H1 (cell line): ENCODE measurements around the gene SNX12. TPM values are rescaled to one million over a fixed set of nuclear protein-coding genes. Genes with fewer than 3 reads are reported as not detected.

Experiments
- CTCF ChIA-PET: fragments of 300-600 bp; sonication (Branson Sonifier 250); formaldehyde crosslinking; loops from one replicate; lab custom pipeline; 2021; ENCODE audit not compliant: partially characterized antibody; lab: Charles Lee
- POLR2A ChIA-PET: fragments of 300-600 bp; sonication (Branson Sonifier 250); formaldehyde crosslinking; loops from one replicate; lab custom pipeline; 2021; ENCODE audit warnings: inconsistent platforms; ENCODE audit not compliant: partially characterized antibody; lab: Charles Lee
- DNase-seq, 2 experiments: peaks; one replicate each; pipeline versions ENCODE4 v3.0.0 to v3.0.0-alpha.2; 2010 to 2022; ENCODE audit warnings: low spot score in 2 of 2, low read depth in 1 of 2, mixed read lengths in 1 of 2
- FAIRE-seq: peaks from 2 replicates; lab custom pipeline; 2011; peaks lifted over from hg19 to GRCh38; lab: Jason Lieb, UNC
- H2AFZ ChIP-seq: 2 replicates; pipeline ENCODE4 v1.8.1; 2012; ENCODE audit warnings: low read length, inconsistent platforms
- H2AK5ac ChIP-seq: 2 replicates; pipeline ENCODE4 v1.6.1; 2013; ENCODE audit warnings: low read depth, low read length
- H2BK120ac ChIP-seq: replicated peaks from 2 replicates; pipeline ENCODE3; 2013; ENCODE audit warnings: low read depth, low read length, inconsistent platforms
- H2BK12ac ChIP-seq: 2 replicates; pipeline ENCODE4 v1.6.1; 2013; ENCODE audit warnings: low read depth, low read length
- H2BK15ac ChIP-seq: 2 replicates; pipeline ENCODE4 v1.6.1; 2013; ENCODE audit warnings: low read length
- H2BK20ac ChIP-seq: 2 replicates; pipeline ENCODE4 v1.6.1; 2013; ENCODE audit warnings: low read length
- H2BK5ac ChIP-seq: 2 replicates; pipeline ENCODE4 v1.6.1; 2013; ENCODE audit warnings: low read depth, low read length
- H3K14ac ChIP-seq: 2 replicates; pipeline ENCODE4 v1.6.1; 2013; ENCODE audit warnings: inconsistent platforms; ENCODE audit not compliant: insufficient read length
- H3K18ac ChIP-seq: 2 replicates; pipeline ENCODE4 v1.6.1; 2013; ENCODE audit warnings: low read length; ENCODE audit errors: extremely low read depth
- H3K23ac ChIP-seq: 2 replicates; pipeline ENCODE4 v1.6.1; 2013; ENCODE audit warnings: inconsistent platforms; ENCODE audit not compliant: insufficient read length
- H3K23me2 ChIP-seq: 2 replicates; pipeline ENCODE4 v1.6.1; 2013; ENCODE audit warnings: low read depth, low read length
- H3K27ac ChIP-seq: 2 replicates; pipeline ENCODE4 v1.6.1; 2011; ENCODE audit warnings: low read depth, low read length, inconsistent platforms
- H3K27me3 ChIP-seq, 4 experiments: replicated peaks in 1 of 4; 1 replicate in 1 of 4; 2 replicates in 3 of 4; pipeline versions ENCODE4 v1.6.1 to v1.8.1; 2011 to 2013; ENCODE audit warnings: low read length in 3 of 4, mild to moderate bottlenecking in 3 of 4, inconsistent platforms in 2 of 4, mixed read lengths in 2 of 4, moderate library complexity in 1 of 4; ENCODE audit not compliant: control insufficient read depth in 3 of 4, insufficient read depth in 3 of 4; ENCODE audit errors: extremely low read depth in 1 of 4
- H3K36me3 ChIP-seq, 4 experiments: 2 replicates each; pipeline versions ENCODE4 v1.6.1 to v1.8.1; 2011 to 2013; ENCODE audit warnings: mild to moderate bottlenecking in 4 of 4, low read length in 3 of 4, moderate library complexity in 2 of 4, control low read depth in 1 of 4, inconsistent platforms in 1 of 4; ENCODE audit not compliant: insufficient read depth in 4 of 4, control insufficient read depth in 2 of 4
- H3K4ac ChIP-seq: replicated peaks from 2 replicates; pipeline ENCODE3; 2013; ENCODE audit warnings: low read length, low read depth, mixed read lengths, inconsistent platforms; ENCODE audit not compliant: insufficient read length
- H3K4me1 ChIP-seq, 4 experiments: replicated peaks in 1 of 4; 1 replicate in 1 of 4; 2 replicates in 3 of 4; pipeline versions ENCODE4 v1.6.1 to v1.8.1; 2011 to 2013; ENCODE audit warnings: low read length in 3 of 4, inconsistent platforms in 2 of 4, mixed read lengths in 1 of 4; ENCODE audit not compliant: insufficient read depth in 4 of 4, control insufficient read depth in 3 of 4
- H3K4me2 ChIP-seq, 2 experiments: 2 replicates each; pipeline versions ENCODE4 v1.6.1 to v1.8.1; 2011 to 2013; ENCODE audit warnings: low read depth in 2 of 2, low read length in 2 of 2, control low read depth in 1 of 2, inconsistent platforms in 1 of 2, mild to moderate bottlenecking in 1 of 2; ENCODE audit not compliant: insufficient read depth in 1 of 2
- H3K4me3 ChIP-seq, 4 experiments: fragments of 200-600, 300-600 bp in 1 of 4; sonication (generic), shearing (Covaris generic), sonication (Bioruptor Twin) in 1 of 4; 2 replicates each; pipeline versions ENCODE4 v1.5.1 to v1.8.1; 2011 to 2016; ENCODE audit warnings: low read length in 4 of 4, low read depth in 3 of 4, control low read depth in 2 of 4, inconsistent platforms in 2 of 4, mild to moderate bottlenecking in 2 of 4, mixed read lengths in 1 of 4, moderate library complexity in 1 of 4; ENCODE audit not compliant: insufficient read depth in 2 of 4; ENCODE audit errors: extremely low read depth in 1 of 4
- H3K56ac ChIP-seq: replicated peaks from 2 replicates; pipeline ENCODE3; 2013; ENCODE audit warnings: low read depth, mild to moderate bottlenecking, mixed read lengths, low read length, inconsistent platforms; ENCODE audit not compliant: insufficient read length
- H3K79me1 ChIP-seq: 2 replicates; pipeline ENCODE4 v1.6.1; 2013; ENCODE audit warnings: low read depth, low read length, control low read depth
- H3K79me2 ChIP-seq, 2 experiments: 2 replicates each; pipeline versions ENCODE4 v1.6.1 to v1.8.1; 2012 to 2013; ENCODE audit warnings: low read length in 2 of 2, mild to moderate bottlenecking in 2 of 2, inconsistent platforms in 1 of 2; ENCODE audit not compliant: insufficient read depth in 2 of 2, control insufficient read depth in 1 of 2
- H3K9ac ChIP-seq, 4 experiments: replicated peaks in 1 of 4; 1 replicate in 1 of 4; 2 replicates in 3 of 4; pipeline versions ENCODE4 v1.6.1 to v1.8.1; 2011 to 2013; ENCODE audit warnings: low read depth in 3 of 4, low read length in 3 of 4, control low read depth in 2 of 4, mild to moderate bottlenecking in 2 of 4, moderate library complexity in 2 of 4, inconsistent platforms in 1 of 4; ENCODE audit errors: extremely low read depth in 1 of 4
- H3K9me3 ChIP-seq, 2 experiments: 2 replicates each; pipeline versions ENCODE4 v1.6.1 to v1.8.1; 2012 to 2013; ENCODE audit warnings: mild to moderate bottlenecking in 2 of 2, moderate library complexity in 2 of 2, control low read depth in 1 of 2, inconsistent platforms in 1 of 2, low read depth in 1 of 2, low read length in 1 of 2, mixed read lengths in 1 of 2; ENCODE audit not compliant: insufficient read depth in 2 of 2
- H4K20me1 ChIP-seq, 2 experiments: replicated peaks in 1 of 2; 2 replicates each; pipeline versions ENCODE3 to v1.8.1; 2011 to 2013; ENCODE audit warnings: inconsistent platforms in 2 of 2, low read length in 2 of 2, mild to moderate bottlenecking in 1 of 2; ENCODE audit not compliant: insufficient read depth in 2 of 2, control insufficient read depth in 1 of 2
- H4K5ac ChIP-seq: 2 replicates; pipeline ENCODE4 v1.6.1; 2013; ENCODE audit warnings: low read length, low read depth, mixed read lengths, inconsistent platforms; ENCODE audit not compliant: insufficient read length
- H4K8ac ChIP-seq: 2 replicates; pipeline ENCODE4 v1.8.0; 2013; ENCODE audit warnings: mild to moderate bottlenecking, moderate library complexity, low read length, inconsistent platforms; ENCODE audit not compliant: insufficient read depth; ENCODE audit errors: extremely low read depth
- H4K91ac ChIP-seq: replicated peaks from 2 replicates; pipeline ENCODE3; 2013; ENCODE audit warnings: low read length, mixed read lengths, inconsistent platforms; ENCODE audit not compliant: insufficient read length
- ASH2L ChIP-seq: fragments of 200-600, 300-600 bp; sonication (generic); IDR thresholded peaks from one replicate; pipeline ENCODE4 v1.7.1; 2017; ENCODE audit warnings: low read length
- BRCA1 ChIP-seq: IDR thresholded peaks from 2 replicates; pipeline ENCODE4 v1.6.1; 2012; ENCODE audit warnings: low read depth, low read length, improper control_type of control experiment
- KDM4A ChIP-seq: IDR thresholded peaks from one replicate; pipeline ENCODE4 v1.7.1; 2012; ENCODE audit warnings: low read depth, mild to moderate bottlenecking, moderate library complexity, low read length, inconsistent platforms; ENCODE audit not compliant: severe bottlenecking
- RBBP5 ChIP-seq: IDR thresholded peaks from 2 replicates; pipeline ENCODE4 v1.7.1; 2012; ENCODE audit warnings: low read depth, mild to moderate bottlenecking, inconsistent platforms, low read length, moderate library complexity, borderline replicate concordance
- SAP30 ChIP-seq: fragments of 300-600 bp; sonication (generic); IDR thresholded peaks from 2 replicates; pipeline ENCODE4 v1.7.1; 2012; ENCODE audit warnings: low read length, moderate library complexity, mild to moderate bottlenecking, inconsistent platforms; ENCODE audit not compliant: insufficient read depth, insufficient replicate concordance
- SIN3A ChIP-seq, 2 experiments: IDR thresholded peaks in 1 of 2; conservative IDR thresholded peaks in 1 of 2; 2 replicates each; pipeline ENCODE4 v1.6.1; 2011 to 2012; ENCODE audit warnings: low read length in 2 of 2, improper control_type of control experiment in 1 of 2, low read depth in 1 of 2, mild to moderate bottlenecking in 1 of 2
- SIRT6 ChIP-seq: IDR thresholded peaks from one replicate; pipeline ENCODE4 v1.7.1; 2012; ENCODE audit warnings: low read length, inconsistent platforms
- TCF12 ChIP-seq: IDR thresholded peaks from 2 replicates; pipeline ENCODE4 v1.6.1; 2011; ENCODE audit warnings: low read depth, mild to moderate bottlenecking, low read length
- TEAD4 ChIP-seq: IDR thresholded peaks from 2 replicates; pipeline ENCODE4 v1.6.1; 2012; ENCODE audit warnings: low read depth, low read length, inconsistent platforms, mixed read lengths
- WGBS, 2 experiments: shearing (Covaris generic) in 1 of 2; methylation state at CpG; one replicate each; pipeline versions ENCODE4 v1.1.6 to v1.1.7; 2013 to 2015; ENCODE audit warnings: low lambda C conversion rate in 2 of 2, mixed read lengths in 2 of 2, inconsistent platforms in 1 of 2, low coverage in 1 of 2, missing lambda C conversion rate in 1 of 2; ENCODE audit not compliant: insufficient replicate concordance in 2 of 2, insufficient coverage in 1 of 2, insufficient read length in 1 of 2; ENCODE audit errors: extremely low coverage in 1 of 2, missing lambda C conversion rate in 1 of 2; 5-methylcytosine and 5-hydroxymethylcytosine counted together
- polyA plus RNA-seq, 7 experiments: library from polyadenylated mRNA; depleted of rRNA in 3 of 7; stranded (reverse) in 5 of 7; unstranded in 2 of 7; fragments of >200 nt in 5 of 7; fragments of 200-250 nt in 2 of 7; gene quantifications; 1 replicate in 5 of 7; 2 replicates in 1 of 7; 4 replicates in 1 of 7; pipeline versions ENCODE4 v1.2.1 to v1.2.3, GENCODE V29; 2011 to 2013; ENCODE audit warnings: missing spikeins in 2 of 7, mixed read lengths in 2 of 7
- total RNA-seq: library from RNA; stranded (reverse); fragmentation: NEBNext Ultra II Directional; extraction: Animal tissue kit (Norgen Biotek cat#: 25700); gene quantifications from 2 replicates; pipeline ENCODE4 v1.2.1, GENCODE V29; 2021

The SNX12 gene
- total and polyA plus RNA-seq, 2 of the 8 experiments (the other 6 are each of a cell fraction or from before 2014, with no cell fraction given): 72.1 to 74.2 TPM

GRCh38 chrX:71095981-71096759 is 28.0 kb upstream of the SNX12 start:
- H2AFZ ChIP-seq: no peak overlapping the region
- ChIA-PET CTCF (interaction anchor here (1.6 kb wide), 1 partner anchor 32 kb away, joined by 5 read pairs; no protein-coding TSS in a partner anchor), POLR2A (interaction anchor here (0.6 to 1.4 kb wide), 5 partner anchors 8 to 127 kb away, joined by 3 to 4 read pairs (median 3); partner anchors contain the start of gene MED12)
- no peaks in the 10 kb centered on the region for H3K9me3 ChIP-seq
- H3K9ac ChIP-seq: peak overlapping the region; percentile 20 to 43 (median 34); a peak in 6 of 7 replicates
- no peak overlapping the region for H4K5ac ChIP-seq
- peaks cover 8% of the 10 kb centered on the region for H3K23me2 ChIP-seq
- no peaks in the 10 kb centered on the region; the same call in 1 of the 2 replicates for H3K79me1 ChIP-seq
- peak overlapping the region; percentile 80 to 95 for H3K4me2 ChIP-seq
- no peak overlapping the region for H3K23ac ChIP-seq
- peak overlapping the region; percentile 60 for H3K18ac ChIP-seq
- 4% methylated on average over 9 of the region's 46 CpGs; no CpG with 5 or more reads in 1 of the 2 experiments for WGBS, 2 experiments
- peaks cover 7 to 19% (median 13%) of the 10 kb centered on the region in 4 experiments for H3K4me1 ChIP-seq
- H3K14ac ChIP-seq: no peak overlapping the region
- H2BK15ac ChIP-seq: no peak overlapping the region
- H2AK5ac ChIP-seq: no peak overlapping the region
- no peak overlapping the region for H2BK120ac ChIP-seq
- H4K8ac ChIP-seq: no peak overlapping the region; the same call in 1 of the 2 replicates
- peak overlapping the region; percentile 34; the same call in 1 of the 2 replicates for H3K27ac ChIP-seq
- no peak overlapping the region for H3K56ac ChIP-seq
- H3K4ac ChIP-seq: no peak overlapping the region
- H3K27me3 ChIP-seq: peaks cover 0 to 5% (median 0%) of the 10 kb centered on the region in 4 experiments; a peak in 1 of 7 replicates
- no peak overlapping the region for H4K91ac ChIP-seq
- DNase-seq (no peak), FAIRE-seq (no peak)
- TF ChIP-seq RBBP5: peak; percentile 64; the same call in 1 of the 2 replicates
- no peak for TF ChIP-seq TEAD4
- TF ChIP-seq BRCA1: no peak
- TF ChIP-seq ASH2L: peak; percentile 83
- peak; percentile 53 for TF ChIP-seq SAP30
- TF ChIP-seq TCF12: no peak
- peak; percentile 49 for TF ChIP-seq KDM4A
- 0 out of 4 replicates have a peak, but pooled peaks have one; percentile 11 to 24 for TF ChIP-seq SIN3A (conservative IDR thresholded peaks at IDR 0.05 in 1 of 2, IDR thresholded peaks at IDR 0.05 in 1 of 2; ENCODE audit: low read depth in 1 of 2, low read length in 2 of 2)
- no peak for TF ChIP-seq SIRT6
- no peaks in the 10 kb centered on the region for H3K36me3 ChIP-seq
- peaks cover 0 to 2% of the 10 kb centered on the region in 2 experiments for H4K20me1 ChIP-seq
- H2BK5ac ChIP-seq: no peak overlapping the region
- peak overlapping the region; percentile 68 to 78 (median 73) for H3K4me3 ChIP-seq
- peaks cover 0 to 8% of the 10 kb centered on the region in 2 experiments; a peak in 2 of 4 replicates for H3K79me2 ChIP-seq
- H2BK20ac ChIP-seq: no peak overlapping the region
- no peak overlapping the region for H2BK12ac ChIP-seq
